Uterus (tissue), 4 donors: ENCODE results near the gene ARHGAP21. TPM values are rescaled to one million over a fixed set of nuclear protein-coding genes. Genes with fewer than 3 reads are reported as not detected.

Experiments
- DNase-seq, 2 donors: peaks; one replicate each; pipeline ENCODE4 v3.0.0-alpha.2; 2019 to 2020
- H3K27ac ChIP-seq, 2 donors: fragments of 200-600 bp; sonication (generic); 1 replicate in 1 of 2; 2 replicates in 1 of 2; pipeline ENCODE4 v1.5.1; 2016 to 2018
- H3K27me3 ChIP-seq, 2 donors: fragments of 200-600 bp; sonication (generic); one replicate each; pipeline ENCODE4 v1.5.1; 2018 to 2019; ENCODE audit warnings: control low read depth in 1 of 2
- H3K36me3 ChIP-seq, 2 donors: fragments of 200-600 bp; sonication (generic); one replicate each; pipeline ENCODE4 v1.5.1; 2019; ENCODE audit warnings: control low read depth in 1 of 2
- H3K4me1 ChIP-seq, 2 donors: fragments of 200-600 bp; sonication (generic); one replicate each; pipeline ENCODE4 v1.5.1; 2018 to 2019; ENCODE audit warnings: control low read depth in 1 of 2
- H3K4me3 ChIP-seq, 2 donors: fragments of 200-600 bp; sonication (generic); 1 replicate in 1 of 2; 2 replicates in 1 of 2; pipeline ENCODE4 v1.5.1; 2018 to 2019; ENCODE audit warnings: mild to moderate bottlenecking in 1 of 2
- H3K9me3 ChIP-seq, 2 donors: fragments of 200-600 bp; sonication (generic); one replicate each; pipeline ENCODE4 v1.5.1; 2019; ENCODE audit warnings: control low read depth in 1 of 2
- POLR2A ChIP-seq, 2 donors: fragments of 450-650 bp; IDR thresholded peaks; one replicate each; pipeline ENCODE4 v1.6.1; 2016; ENCODE audit warnings: antibody characterized with exemption in 2 of 2, mild to moderate bottlenecking in 1 of 2, moderate library complexity in 1 of 2
- intact Hi-C: fragments of 100-400 bp; cut with DNase I; formaldehyde crosslinking; loops from one replicate; pipeline ENCODE4 v1.15.1; 2023; ENCODE audit warnings: low total_unique reads
- total RNA-seq, 4 donors: library from RNA; depleted of rRNA in 3 of 4; stranded (reverse); fragments of >200 nt in 3 of 4; gene quantifications; one replicate each; pipeline versions ENCODE4 v1.1.0 to v1.2.4, GENCODE V29; 2014 to 2023
- TF ChIP-seq, protein P1 (sequence below), 4 experiments: fragments of 200-600 bp in 2 of 4; fragments of 450-650 bp in 2 of 4; sonication (generic) in 2 of 4; IDR thresholded peaks; one replicate each; pipeline ENCODE4 v1.5.1; 2016 to 2019; ENCODE audit warnings: antibody characterized with exemption in 4 of 4, mild to moderate bottlenecking in 2 of 4, moderate library complexity in 1 of 4
- donor health status: DM: yes; HTN: yes; CAD: no.

Gene ARHGAP21
- total RNA-seq, 4 donors from 2014 or later, result 90.4 to 168 (median 124) TPM

DNA sequence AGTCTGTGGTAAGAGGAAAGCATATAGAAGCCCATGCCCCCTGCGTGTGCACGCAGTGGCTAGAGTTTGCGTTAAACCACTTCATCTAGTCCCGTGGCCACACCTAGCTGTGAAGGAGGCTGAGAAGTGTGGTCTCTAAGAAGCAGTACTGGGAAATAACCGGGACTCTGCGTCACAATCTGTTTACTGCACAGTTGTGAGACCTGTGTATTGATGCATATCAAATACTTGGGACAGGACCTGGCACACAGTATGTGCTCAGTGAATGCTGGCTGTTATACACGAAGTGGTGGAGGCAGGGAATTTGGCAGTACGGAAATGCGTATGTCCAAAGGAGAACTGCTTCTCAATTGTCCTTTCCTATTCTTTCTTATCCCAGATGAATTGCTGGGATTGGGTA, 149.5 kb downstream of the ARHGAP21 start:
- Histone ChIP-seq H3K27me3 (no peaks in the 10 kb centered on the region), H3K36me3 (no peaks in the 10 kb centered on the region), H3K4me3 (no peak overlapping the region), H3K4me1 (no peaks in the 10 kb centered on the region), H3K9me3 (no peaks in the 10 kb centered on the region), H3K27ac (no peak overlapping the region)
- DNase-seq, result no peak
- intact Hi-C loops, result no loop called here
- TF ChIP-seq, protein P1, sequence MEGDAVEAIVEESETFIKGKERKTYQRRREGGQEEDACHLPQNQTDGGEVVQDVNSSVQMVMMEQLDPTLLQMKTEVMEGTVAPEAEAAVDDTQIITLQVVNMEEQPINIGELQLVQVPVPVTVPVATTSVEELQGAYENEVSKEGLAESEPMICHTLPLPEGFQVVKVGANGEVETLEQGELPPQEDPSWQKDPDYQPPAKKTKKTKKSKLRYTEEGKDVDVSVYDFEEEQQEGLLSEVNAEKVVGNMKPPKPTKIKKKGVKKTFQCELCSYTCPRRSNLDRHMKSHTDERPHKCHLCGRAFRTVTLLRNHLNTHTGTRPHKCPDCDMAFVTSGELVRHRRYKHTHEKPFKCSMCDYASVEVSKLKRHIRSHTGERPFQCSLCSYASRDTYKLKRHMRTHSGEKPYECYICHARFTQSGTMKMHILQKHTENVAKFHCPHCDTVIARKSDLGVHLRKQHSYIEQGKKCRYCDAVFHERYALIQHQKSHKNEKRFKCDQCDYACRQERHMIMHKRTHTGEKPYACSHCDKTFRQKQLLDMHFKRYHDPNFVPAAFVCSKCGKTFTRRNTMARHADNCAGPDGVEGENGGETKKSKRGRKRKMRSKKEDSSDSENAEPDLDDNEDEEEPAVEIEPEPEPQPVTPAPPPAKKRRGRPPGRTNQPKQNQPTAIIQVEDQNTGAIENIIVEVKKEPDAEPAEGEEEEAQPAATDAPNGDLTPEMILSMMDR (IDR thresholded peaks at IDR 0.05), result no peak
- no peak for TF ChIP-seq POLR2A (IDR thresholded peaks at IDR 0.05)

GRCh38 chr10:24571870-24572450, 151.7 kb downstream of the ARHGAP21 start:
- no peak for TF ChIP-seq POLR2A (IDR thresholded peaks at IDR 0.05)
- TF ChIP-seq, protein P1 (IDR thresholded peaks at IDR 0.05), result no peak
- H3K4me3 ChIP-seq, result no peak overlapping the region
- H3K9me3 ChIP-seq, result no peaks in the 10 kb centered on the region
- intact Hi-C loops, result no loop called here
- H3K27me3 ChIP-seq, result no peaks in the 10 kb centered on the region
- H3K36me3 ChIP-seq, result no peaks in the 10 kb centered on the region
- DNase-seq, result no peak
- H3K4me1 ChIP-seq, result no peaks in the 10 kb centered on the region
- no peak overlapping the region for H3K27ac ChIP-seq

DNA sequence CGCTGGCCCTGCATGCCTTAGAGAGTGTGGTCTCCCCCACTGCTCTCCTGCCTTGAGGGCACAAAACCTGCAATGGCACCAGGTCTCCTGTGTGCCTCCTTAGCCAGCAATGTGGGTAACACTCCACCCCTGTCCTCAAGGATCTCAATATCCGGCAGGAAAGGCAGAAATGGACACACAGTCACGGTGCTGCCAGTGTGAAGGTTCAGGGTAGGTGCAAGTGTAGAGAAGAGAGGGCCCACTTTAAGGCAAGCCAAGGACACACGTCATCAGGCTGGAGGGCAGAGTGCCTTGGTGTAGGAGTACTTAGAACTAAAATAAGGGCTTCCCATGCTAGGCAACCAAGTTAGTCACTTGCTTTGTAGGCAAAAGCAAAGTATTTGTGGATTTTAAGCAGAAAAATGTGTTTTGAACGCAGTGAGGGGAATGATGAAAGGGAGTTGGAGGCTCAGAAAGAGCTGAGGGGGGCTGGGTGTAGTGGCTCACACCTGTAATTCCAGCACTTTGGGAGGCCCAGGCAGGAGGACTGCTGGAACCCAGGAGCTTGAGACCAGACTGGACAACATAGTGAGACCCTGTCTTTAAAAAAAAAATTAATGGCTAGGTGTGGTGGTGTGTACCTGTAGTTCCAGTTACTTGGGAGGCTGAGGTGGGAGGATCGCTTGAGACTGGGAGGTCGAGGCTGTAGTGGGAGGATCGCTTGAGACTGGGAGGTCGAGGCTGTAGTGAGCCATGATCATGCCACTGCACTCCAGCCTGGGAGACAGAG, 152.8 kb downstream of the ARHGAP21 start:
- Histone ChIP-seq H3K27ac (no peak overlapping the region), H3K9me3 (no peaks in the 10 kb centered on the region), H3K36me3 (no peaks in the 10 kb centered on the region), H3K27me3 (peaks cover 0 to 1% of the 10 kb centered on the region in 2 donors), H3K4me1 (no peaks in the 10 kb centered on the region), H3K4me3 (no peak overlapping the region)
- intact Hi-C loops, result no loop called here
- TF ChIP-seq, protein P1 (IDR thresholded peaks at IDR 0.05), result no peak
- TF ChIP-seq POLR2A (IDR thresholded peaks at IDR 0.05), result no peak
- DNase-seq, result no peak

DNA sequence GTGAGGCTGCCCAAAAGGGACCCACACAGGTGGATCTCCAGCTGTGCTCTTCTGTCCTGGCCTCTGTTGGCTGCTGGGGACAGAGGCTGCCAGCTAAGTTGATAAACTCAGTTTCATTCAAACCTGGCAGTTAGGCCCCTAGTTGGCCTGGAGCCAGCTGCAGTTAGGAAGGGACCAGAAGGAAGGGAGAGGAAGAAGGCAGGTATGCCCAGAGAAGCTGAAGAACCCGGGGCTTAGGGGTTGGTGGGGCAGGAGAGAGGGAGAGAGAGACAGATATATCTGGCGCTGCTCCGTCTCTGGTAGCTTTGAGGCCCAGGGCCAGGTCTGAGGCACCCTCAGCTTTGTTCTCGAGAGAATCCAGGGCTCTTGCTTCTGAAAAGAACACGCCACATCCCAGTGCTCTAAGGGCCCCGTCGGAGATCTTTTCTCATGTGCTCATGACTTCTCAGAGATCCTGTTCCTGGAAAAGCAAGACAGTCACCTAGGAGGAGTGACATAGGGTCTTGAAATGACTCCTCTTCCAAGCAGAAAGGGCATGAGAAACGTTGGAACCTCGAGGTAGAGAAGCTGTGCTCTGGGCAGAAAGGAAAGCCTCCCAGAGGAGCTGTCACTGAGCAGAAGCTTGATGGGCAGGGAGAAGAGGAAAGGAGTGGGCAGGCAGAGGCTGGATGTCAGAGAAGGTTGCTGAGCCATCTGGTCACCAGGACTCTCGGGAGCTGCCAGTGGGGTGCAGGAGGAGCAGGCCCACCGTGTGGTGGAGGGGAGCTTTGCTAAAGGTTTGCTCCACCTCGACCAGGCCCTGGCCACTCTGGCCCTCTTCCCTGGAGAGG, 153.6 kb downstream of the ARHGAP21 start:
- intact Hi-C loops, result no loop called here
- TF ChIP-seq, protein P1 (IDR thresholded peaks at IDR 0.05), result no peak
- TF ChIP-seq POLR2A (IDR thresholded peaks at IDR 0.05), result no peak
- Histone ChIP-seq H3K36me3 (no peaks in the 10 kb centered on the region), H3K4me3 (no peak overlapping the region), H3K27ac (no peak overlapping the region), H3K4me1 (no peaks in the 10 kb centered on the region), H3K27me3 (peaks cover 0 to 9% of the 10 kb centered on the region in 2 donors), H3K9me3 (no peaks in the 10 kb centered on the region)
- no peak for DNase-seq
